Neuronal stem cell (in vitro differentiated cells): ENCODE data around the gene WNT3A. TPM values are rescaled to one million over a fixed set of nuclear protein-coding genes. Genes with fewer than 3 reads are reported as not detected.

Experiments used
- small RNA-seq: library from polyadenylated mRNA; stranded (forward); fragments of <200 nt; extraction: miRNeasy Mini kit (QIAGEN cat#:217004); gene quantifications from one replicate; pipeline ENCODE3, GENCODE V24; 2013; ENCODE audit not compliant: insufficient read depth

The WNT3A gene

Small RNAs within 50 kb of the gene (small RNA-seq; reads per million reads assigned to genes)
- not detected for gene SEPT14P17
